GM12874 (cell line): ENCODE measurements around the gene TAF10.

Experiments
- TF ChIP-seq, protein P1 (sequence below): IDR thresholded peaks from 2 replicates; pipeline ENCODE4 v1.5.1; 2011; ENCODE audit warnings: low read depth, mild to moderate bottlenecking, control low read depth, low read length, moderate library complexity; ENCODE audit not compliant: insufficient read depth

The TAF10 gene

DNA sequence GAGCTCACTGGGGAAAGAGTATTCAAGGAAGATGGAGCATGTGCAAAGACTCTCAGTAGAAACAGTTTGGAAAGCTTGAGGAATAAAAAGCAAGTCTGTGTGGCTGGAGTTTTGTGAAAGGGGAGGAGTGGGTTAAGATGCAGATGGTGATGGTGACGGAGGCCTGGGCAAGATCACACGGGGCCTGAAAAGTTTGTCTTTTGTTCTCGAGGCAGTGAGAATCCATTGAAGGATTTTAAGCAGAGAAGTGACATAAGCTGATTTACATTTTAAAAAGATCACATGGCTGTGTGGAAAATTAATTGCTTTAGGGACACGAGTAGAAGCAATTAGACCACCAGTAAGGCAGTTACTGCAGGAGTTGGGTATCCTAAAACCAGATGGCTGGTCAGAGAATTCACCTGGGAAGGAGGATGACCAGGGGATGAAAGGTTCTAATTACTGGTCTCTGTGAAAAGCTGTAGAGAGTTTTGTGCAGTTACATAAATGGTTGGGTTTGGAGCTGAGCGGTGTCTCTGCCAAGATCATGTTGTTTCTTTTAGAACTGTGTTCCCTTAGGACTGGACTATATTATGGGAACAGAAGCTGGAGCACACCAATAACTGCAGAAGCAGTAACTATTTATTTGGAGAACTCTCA, 15.7 kb downstream of the TAF10 start:
- TF ChIP-seq, protein P1, sequence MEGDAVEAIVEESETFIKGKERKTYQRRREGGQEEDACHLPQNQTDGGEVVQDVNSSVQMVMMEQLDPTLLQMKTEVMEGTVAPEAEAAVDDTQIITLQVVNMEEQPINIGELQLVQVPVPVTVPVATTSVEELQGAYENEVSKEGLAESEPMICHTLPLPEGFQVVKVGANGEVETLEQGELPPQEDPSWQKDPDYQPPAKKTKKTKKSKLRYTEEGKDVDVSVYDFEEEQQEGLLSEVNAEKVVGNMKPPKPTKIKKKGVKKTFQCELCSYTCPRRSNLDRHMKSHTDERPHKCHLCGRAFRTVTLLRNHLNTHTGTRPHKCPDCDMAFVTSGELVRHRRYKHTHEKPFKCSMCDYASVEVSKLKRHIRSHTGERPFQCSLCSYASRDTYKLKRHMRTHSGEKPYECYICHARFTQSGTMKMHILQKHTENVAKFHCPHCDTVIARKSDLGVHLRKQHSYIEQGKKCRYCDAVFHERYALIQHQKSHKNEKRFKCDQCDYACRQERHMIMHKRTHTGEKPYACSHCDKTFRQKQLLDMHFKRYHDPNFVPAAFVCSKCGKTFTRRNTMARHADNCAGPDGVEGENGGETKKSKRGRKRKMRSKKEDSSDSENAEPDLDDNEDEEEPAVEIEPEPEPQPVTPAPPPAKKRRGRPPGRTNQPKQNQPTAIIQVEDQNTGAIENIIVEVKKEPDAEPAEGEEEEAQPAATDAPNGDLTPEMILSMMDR = no peak

- TF ChIP-seq, protein P1 = no peak
Measured at GRCh38 chr11:6594142-6594768, 17.8 kb downstream of the TAF10 start.

GRCh38 chr11:6588018-6588417, 24.0 kb downstream of the TAF10 start:
- TF ChIP-seq, protein P1 = no peak

DNA sequence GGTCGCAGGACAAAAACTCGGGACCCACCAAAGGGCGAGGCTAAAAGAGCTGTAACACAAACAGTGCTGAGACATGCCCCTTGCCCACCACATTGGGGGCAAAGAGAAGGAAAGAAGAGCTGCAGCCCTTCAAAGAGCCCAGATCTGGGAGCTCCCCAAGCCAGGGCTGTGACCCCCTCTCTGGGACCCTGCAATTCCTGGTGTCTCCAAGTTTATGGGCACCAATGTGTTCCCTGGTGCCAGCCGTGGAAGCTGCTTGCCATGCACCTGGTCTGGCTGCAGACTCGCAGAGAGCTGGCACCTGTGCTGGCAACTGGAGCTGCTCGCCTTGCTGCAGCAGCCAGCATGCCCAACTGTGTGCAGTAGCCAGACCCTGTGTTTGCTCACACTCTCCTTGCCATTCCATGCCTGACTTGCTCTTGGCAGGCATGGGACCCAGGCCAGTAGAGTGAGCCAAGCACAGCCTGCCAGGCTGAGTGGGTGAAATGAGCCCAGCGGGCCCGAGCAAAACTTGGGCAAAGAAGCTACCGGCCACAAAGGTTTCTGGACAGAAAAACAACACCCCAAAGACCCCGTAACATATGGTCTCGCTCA, 24.6 kb downstream of the TAF10 start:
- TF ChIP-seq, protein P1 = no peak

DNA sequence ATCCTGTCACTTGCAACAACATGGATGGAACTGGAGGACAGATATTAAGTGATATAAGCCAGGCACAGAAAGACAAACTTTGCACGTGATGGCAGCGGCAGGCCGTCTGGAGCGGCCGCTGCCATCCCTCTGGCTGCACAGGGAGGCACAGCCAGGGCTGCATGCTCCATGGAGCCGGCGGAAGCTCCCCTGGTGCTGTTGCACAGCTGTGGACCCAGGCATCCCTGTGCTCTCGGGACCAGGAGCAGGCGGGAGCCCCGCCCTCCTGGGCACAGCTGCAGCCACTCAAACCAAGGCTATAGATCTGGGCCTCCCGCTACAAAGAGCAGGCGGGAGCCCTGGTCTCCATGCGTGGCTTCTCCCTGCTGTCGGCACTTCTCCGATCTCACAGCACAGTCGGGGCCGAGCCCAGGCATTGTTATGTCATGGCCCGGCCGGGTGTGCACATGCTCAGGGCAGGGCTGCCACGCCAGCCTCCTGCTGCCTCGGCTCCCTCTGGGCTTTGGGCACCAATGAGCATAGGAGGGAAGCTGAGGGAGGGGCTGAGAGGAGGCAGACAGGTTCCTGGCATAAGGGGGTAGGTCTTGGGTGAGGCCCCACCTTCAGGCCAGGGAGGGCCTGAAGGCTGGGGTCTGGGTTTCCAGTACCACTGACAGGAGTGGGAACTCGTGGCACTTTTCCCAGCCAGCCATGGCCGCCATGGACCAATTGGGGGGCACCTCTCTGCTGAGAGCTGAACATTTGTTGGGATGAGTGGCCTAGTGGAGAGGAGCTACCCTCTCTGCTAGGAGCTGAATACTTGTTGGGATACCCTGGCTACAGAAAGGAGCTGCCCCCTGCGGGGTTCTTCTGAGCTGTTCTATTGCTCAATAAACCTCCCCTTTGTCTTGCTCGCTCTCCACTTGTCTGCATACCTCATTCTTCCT, 25.3 kb downstream of the TAF10 start:
- TF ChIP-seq, protein P1 = no peak

- TF ChIP-seq, protein P1 = no peak
Measured at GRCh38 chr11:6584528-6584927, 27.5 kb downstream of the TAF10 start.

DNA sequence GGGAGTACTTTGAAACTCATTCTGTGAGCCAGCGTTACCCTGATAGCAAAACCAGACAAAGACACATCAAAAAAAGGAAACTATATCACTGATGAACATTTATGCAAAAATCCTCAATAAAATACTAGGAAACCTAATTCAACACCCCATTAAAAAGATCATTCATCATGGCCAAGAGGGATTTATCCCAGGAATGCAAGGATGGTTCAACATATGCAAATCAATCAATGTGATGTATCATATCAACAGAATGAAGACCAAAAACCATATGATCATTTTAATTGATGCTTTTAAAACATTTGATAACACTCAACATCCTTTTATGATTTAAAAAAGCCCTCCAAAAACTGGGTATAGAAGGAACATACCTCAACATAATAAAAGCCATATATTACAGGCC, 28.4 kb downstream of the TAF10 start:
- TF ChIP-seq, protein P1 = no peak
